ENCODE data around the gene GABRG1.

Gene GABRG1

GRCh38 chr4:46123913-46124755, at the start of gene GABRG1:
TSS of gene GABRG1 (minus strand) at chr4:46124054. CDS start at chr4:46123913, 141 bp downstream.
- DNase-seq (ENCODE audit: low read depth) = no peak

- no peak for DNase-seq (ENCODE audit: low read depth)
Measured at GRCh38 chr4:46146993-46147392, 23.1 kb upstream of the GABRG1 start.

- DNase-seq (ENCODE audit: low read depth) = no peak
Measured at GRCh38 chr4:46131498-46132057, 7.7 kb upstream of the GABRG1 start.

- DNase-seq (ENCODE audit: low read depth) = no peak
Measured at GRCh38 chr4:46124773-46125413, 1.0 kb upstream of the GABRG1 start.

GRCh38 chr4:46081674-46082073, 42.2 kb downstream of the GABRG1 start:
- DNase-seq (ENCODE audit: low read depth) = no peak

- DNase-seq (ENCODE audit: low read depth) = no peak
Measured at GRCh38 chr4:46081248-46081647, 42.6 kb downstream of the GABRG1 start.

- no peak for DNase-seq (ENCODE audit: low read depth)
Measured at GRCh38 chr4:46073778-46074177, 50.1 kb downstream of the GABRG1 start.

GRCh38 chr4:46051392-46051791, 72.5 kb downstream of the GABRG1 start:
- no peak for DNase-seq (ENCODE audit: low read depth)

- no peak for DNase-seq (ENCODE audit: low read depth)
Measured at GRCh38 chr4:46032056-46032455, 91.8 kb downstream of the GABRG1 start.

- DNase-seq (ENCODE audit: low read depth) = no peak
Measured at GRCh38 chr4:46016306-46016705, 107.5 kb downstream of the GABRG1 start.

- no peak for DNase-seq (ENCODE audit: low read depth)
Measured at GRCh38 chr4:45992728-45993127, 131.1 kb downstream of the GABRG1 start.

- DNase-seq (ENCODE audit: low read depth) = no peak
Measured at GRCh38 chr4:45989775-45990174, 134.1 kb downstream of the GABRG1 start.

- no peak for DNase-seq (ENCODE audit: low read depth)
Measured at GRCh38 chr4:45987858-45988257, 136.0 kb downstream of the GABRG1 start.
